Prostate gland (tissue), 2 donors: Measurements from ENCODE around the gene MYOCD.

Experiments used
- POLR2A ChIP-seq: fragments of 450-650 bp; IDR thresholded peaks from one replicate; pipeline ENCODE4 v1.6.1; 2016; ENCODE audit warnings: antibody characterized with exemption, mild to moderate bottlenecking
- POLR2AphosphoS5 ChIP-seq: sonication (generic); formaldehyde crosslinking; IDR thresholded peaks from one replicate; pipeline ENCODE4 v1.6.1; 2017; ENCODE audit warnings: antibody characterized with exemption
- TF ChIP-seq, protein P1 (sequence below), 4 experiments: fragments of 200-600 bp in 2 of 4; fragments of 450-650 bp in 2 of 4; sonication (generic) in 2 of 4; IDR thresholded peaks; 1 replicate in 3 of 4; 2 replicates in 1 of 4; pipeline ENCODE4 v1.5.1; 2016 to 2019; ENCODE audit warnings: antibody characterized with exemption in 4 of 4, mild to moderate bottlenecking in 2 of 4, moderate library complexity in 2 of 4

DNA sequence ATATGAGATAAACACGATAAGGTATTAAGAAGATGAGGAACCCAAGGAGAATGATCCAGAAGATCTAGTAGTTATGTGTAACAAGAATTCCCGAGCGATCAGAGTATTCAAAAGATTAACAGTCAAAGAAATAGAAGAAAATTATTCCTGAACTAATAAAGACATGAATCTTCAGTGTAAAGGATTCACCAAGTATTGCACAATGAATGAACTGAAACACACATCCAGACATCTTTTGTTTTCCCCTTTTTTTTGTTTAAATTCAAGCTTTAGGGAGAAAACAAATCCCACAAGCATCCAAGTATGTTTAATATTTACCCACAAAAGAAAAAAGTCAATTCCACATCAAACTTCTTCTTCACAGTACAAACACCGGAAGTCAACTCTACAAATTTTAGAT lies 23.7 kb upstream of the MYOCD start:
- TF ChIP-seq, protein P1, sequence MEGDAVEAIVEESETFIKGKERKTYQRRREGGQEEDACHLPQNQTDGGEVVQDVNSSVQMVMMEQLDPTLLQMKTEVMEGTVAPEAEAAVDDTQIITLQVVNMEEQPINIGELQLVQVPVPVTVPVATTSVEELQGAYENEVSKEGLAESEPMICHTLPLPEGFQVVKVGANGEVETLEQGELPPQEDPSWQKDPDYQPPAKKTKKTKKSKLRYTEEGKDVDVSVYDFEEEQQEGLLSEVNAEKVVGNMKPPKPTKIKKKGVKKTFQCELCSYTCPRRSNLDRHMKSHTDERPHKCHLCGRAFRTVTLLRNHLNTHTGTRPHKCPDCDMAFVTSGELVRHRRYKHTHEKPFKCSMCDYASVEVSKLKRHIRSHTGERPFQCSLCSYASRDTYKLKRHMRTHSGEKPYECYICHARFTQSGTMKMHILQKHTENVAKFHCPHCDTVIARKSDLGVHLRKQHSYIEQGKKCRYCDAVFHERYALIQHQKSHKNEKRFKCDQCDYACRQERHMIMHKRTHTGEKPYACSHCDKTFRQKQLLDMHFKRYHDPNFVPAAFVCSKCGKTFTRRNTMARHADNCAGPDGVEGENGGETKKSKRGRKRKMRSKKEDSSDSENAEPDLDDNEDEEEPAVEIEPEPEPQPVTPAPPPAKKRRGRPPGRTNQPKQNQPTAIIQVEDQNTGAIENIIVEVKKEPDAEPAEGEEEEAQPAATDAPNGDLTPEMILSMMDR (IDR thresholded peaks at IDR 0.05) = no peak
- no peak for TF ChIP-seq POLR2A
- TF ChIP-seq POLR2AphosphoS5 = no peak
